NCI-H446 (cell line): ENCODE results near the gene DNAJC28.
A peak's percentile ranks its signal among the peaks of the same experiment; 100 is the strongest.
"Not testable (repeated sequence)": the region's sequence is repeated elsewhere in the genome, so short reads cannot be mapped to it uniquely, and the experiment has no call there.

ENCODE experiments used
- DNase-seq, 2 experiments: peaks; one replicate each; lab custom pipeline; 2025; lab: John Stamatoyannopoulos, UW

The DNAJC28 gene

DNA sequence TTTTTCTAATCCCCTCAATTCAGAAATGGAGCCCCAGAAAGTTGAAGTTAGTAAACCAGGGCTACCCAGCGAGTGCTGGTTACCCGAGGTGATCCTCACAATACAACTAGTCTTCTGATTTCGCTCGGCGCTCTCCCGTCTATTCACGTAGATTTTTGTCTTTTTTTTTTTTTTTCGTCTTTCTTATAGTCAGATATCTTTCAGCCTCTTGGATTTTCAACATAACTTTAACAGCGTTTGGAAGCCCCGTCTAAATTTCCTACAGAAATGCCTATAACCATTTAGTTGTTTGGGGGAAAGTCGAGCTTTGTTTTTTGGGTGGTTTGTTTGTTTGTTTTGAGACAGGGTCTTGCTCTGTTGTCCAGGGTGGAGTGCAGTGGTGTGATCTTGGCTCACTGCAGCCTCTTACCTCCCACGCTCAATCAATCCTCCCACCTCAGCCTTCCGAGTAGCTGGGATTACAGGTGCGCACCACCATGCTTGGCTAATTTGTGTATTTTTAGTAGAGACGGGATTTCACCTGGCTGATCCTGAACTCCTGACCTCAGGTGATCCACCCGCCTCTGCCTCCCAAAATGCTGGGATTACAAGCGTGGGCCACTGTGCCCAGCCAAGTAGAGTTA lies 10.9 kb downstream of the DNAJC28 start:
- no peak for DNase-seq

GRCh38 chr21:33479679-33480480 lies 11.6 kb downstream of the DNAJC28 start, which contains the start of gene TMEM50B:
Gene TMEM50B (minus strand): TSS chr21:33479974. CDS start chr21:33468885, 11,089 bp downstream.
- peak; percentile 84 to 97 for DNase-seq

DNA sequence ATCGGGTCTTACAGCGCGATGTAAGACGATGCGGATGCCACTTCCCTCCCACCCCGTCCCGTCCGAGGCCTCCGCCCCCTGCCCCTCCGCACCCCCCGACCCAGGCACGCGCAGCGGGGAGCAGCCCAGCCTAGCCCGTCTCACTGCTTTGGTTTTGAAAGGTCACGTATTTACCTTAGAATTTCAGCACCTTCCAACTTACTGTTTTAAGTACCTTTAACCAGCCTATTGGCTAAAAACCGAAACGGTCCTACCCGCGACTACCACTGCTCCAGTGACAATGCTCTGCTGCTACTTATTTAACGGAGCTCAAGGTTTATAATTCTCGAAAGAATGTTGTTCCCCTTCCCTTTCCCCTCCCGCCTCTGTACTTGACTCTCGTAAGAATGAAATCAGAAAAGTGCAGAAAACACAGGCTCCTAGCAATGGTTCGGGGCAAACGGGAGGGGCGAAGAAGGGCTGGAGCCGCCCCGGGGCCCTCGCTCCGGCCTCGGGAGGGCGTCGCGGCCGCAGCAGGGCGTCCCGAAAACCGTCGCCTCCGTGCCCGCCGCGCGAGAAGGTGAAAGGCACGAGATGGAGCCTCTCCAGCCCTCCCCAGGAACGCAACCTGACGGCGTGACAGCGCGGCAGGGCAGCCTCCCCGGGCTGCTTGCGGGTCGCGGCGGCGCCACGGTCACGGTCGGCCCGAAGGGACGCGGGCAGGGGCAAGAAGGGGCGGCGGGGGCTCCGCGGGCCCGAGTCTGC lies 12.4 kb downstream of the DNAJC28 start:
- no peak for DNase-seq

GRCh38 chr21:33478182-33478581 lies 13.3 kb downstream of the DNAJC28 start:
- DNase-seq: no peak

GRCh38 chr21:33477066-33477465 lies 14.4 kb downstream of the DNAJC28 start:
- no peak for DNase-seq

GRCh38 chr21:33473344-33473743 lies 18.2 kb downstream of the DNAJC28 start:
- no peak for DNase-seq

GRCh38 chr21:33470701-33471100 lies 20.8 kb downstream of the DNAJC28 start:
- DNase-seq: no peak

GRCh38 chr21:33469183-33469582 lies 22.3 kb downstream of the DNAJC28 start:
- not testable (repeated sequence) for DNase-seq

- DNase-seq: no peak
Observed at GRCh38 chr21:33461538-33462250, 29.8 kb downstream of the DNAJC28 start.

DNA sequence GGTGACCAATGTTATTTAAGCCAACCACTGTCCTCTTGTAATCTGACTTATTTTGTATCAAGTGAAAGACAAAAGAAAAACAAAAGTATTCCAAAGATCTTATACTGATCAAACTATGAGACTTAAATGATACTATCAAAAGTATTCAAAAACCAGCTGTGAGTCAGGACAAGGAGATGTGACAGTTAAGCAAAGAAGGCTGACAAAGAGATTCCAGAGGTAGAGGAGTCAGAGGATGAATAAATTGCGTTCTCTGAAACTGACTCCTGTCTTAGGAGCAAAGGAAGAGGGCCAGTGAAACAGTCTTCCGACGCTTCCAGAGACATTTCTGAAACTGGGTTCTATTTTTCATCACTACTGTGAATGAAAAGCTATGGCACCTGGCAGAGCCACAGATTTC lies 32.7 kb downstream of the DNAJC28 start:
- no peak for DNase-seq

GRCh38 chr21:33455686-33456446 lies 35.6 kb downstream of the DNAJC28 start:
- no peak for DNase-seq

DNA sequence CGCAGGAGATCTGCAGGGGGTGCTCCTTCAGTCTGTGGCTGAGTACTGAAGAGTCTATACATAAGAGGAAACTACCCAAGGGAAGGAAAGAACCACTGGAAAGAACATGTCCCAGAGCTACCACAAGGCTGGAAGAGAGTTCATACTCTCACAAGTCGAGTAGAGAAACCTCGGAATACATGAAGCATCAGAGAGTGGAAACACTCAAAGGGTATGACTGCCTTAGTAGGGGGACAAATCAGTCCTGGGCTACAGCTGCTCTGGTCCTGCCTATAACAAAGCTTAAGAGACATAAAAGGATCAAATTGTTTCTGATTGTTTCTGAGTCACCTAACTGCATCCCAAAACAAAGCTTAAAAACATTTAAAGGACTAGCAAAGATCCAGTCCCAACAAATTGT lies 39.2 kb downstream of the DNAJC28 start:
- no peak for DNase-seq

DNA sequence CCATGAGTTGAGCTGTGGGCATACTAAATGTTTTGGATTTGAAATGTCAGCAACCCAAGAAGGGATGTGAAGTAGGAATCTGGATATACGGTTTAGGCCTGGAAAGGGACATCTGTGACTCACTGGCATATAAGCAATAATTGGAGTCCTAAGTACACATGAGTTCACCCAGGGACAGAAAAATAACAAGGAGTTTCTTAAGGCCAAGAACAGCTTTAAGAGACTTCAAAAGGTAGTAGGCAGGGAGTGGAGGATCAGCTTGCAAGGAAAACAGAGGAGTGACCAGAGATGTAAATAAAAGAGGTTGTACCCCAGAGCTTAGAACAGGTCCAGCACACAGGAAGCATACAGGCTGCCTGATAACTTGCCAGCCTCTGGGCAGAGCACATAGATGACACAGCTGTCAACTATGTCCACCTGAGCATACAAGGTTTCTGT lies 39.9 kb downstream of the DNAJC28 start:
- no peak for DNase-seq

GRCh38 chr21:33449616-33450015 lies 41.9 kb downstream of the DNAJC28 start:
- no peak for DNase-seq

- not testable (repeated sequence) for DNase-seq
Observed at GRCh38 chr21:33446620-33447019, 44.9 kb downstream of the DNAJC28 start.

- no peak for DNase-seq
Observed at GRCh38 chr21:33444499-33444898, 47.0 kb downstream of the DNAJC28 start.

DNA sequence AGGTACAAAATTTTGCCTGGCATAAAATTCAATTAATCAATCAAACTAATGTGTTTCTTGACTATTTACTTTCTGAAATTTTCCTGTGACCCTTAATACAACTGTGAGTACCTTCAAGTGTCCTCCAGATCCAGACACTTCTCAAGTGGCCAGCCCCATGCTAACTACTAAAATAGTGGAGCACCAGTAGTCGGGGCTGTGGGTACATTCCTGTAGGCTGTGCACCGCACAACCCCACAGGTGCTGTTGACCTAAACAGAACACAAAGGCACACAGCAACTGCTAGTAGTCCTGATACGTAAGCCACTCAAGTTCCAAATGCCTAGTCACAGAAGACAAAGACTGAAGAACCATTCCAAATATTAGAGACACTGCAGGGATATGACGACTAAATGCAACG lies 48.3 kb downstream of the DNAJC28 start:
- DNase-seq: no peak

DNA sequence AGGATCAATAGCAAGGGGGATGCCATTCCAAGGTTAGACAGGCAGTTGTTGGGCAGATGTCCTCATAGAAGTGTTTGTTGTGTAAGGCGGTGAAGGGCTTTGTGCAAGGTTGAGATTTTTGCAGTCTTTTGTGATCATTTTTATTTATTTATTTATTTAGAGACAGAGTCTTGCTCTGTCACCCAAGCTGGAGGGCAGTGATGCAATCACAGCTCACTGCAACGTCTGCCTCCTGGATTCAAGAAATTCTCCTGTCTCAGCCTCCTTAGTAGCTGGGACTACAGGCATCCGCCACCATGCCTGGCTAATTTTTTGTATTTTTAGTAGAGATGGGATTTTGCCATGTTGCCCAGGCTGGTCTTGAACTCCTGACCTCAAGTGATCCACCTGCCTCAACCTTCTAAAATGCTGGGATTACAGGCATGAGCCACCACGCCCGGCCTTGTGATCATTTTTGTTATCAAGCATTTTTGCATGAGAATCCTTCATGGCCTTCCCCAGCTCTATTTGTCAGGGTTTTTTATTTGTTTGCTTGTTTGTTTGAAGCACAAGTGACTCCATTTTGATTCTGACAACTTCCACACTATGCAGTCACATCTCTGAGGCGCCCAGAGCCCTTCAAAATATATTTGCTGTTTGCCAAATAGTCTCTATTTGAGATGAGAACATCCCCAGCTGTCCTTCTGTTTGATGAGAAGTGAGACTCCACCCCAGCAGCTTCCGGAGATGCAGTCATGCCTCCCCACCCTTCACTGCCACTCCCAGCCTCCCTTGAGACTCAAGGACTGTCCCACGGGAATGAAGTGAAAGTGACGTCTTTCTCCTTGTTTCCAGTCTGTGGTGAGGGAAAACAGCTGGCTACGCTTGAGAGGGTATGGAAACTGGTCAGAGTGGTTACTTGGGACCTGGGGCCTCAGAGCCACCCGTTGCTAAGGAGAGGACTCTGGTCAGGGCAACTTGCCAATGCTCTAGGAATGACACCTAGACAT lies 49.7 kb downstream of the DNAJC28 start:
- no peak for DNase-seq
